RCC 7860 (cell line): ENCODE results near the gene NEU4.

Experiments used
- DNase-seq: peaks from one replicate; pipeline ENCODE4 v3.0.0-alpha.2; 2015; ENCODE audit warnings: low spot score
- FAIRE-seq: peaks from 2 replicates; lab custom pipeline; 2012; peaks lifted over from hg19 to GRCh38; lab: Jason Lieb, UNC

Gene NEU4

DNA sequence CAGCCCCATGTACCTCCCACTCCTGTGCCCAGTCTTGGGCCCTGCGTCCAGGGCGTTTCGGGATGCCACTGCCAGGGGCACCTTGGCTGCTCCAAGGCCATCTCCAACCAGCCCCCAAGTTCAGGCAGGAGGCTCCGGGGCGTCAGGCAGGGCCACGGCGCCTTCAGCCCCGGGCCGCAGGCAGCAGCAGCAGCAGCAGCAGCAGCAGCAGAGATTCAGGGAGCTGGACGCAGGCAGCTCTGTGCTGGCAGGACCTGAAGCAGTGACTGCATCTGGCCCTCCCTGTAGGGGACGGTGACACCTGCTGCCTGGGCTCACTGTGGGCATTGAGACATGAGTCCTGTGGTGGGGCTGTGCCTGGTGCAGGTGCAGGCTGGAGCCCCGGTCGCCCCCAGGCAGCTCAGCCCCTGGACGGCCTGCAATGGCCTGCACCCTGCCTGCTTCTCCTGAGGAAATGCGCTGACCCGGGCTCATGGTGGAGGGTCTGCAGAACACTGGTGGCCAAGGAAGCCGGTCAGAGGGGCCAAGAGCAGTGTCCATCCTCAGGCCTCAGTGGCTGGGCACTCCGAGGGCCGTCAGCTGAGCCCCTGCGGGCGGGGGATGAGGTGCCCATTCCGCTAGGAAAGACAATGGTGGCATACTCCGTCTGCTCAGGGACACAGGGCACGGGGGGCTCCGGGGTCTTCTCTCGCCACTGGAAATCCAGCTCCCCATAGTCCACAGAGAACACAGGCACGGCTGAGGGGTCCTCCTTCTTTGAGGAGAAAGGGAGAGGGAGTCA lies 41.7 kb downstream of the NEU4 start:
- DNase-seq, result no peak

GRCh38 chr2:241851325-241852115 lies 42.5 kb downstream of the NEU4 start:
- DNase-seq (no peak), FAIRE-seq (no peak)

More for the DNA sequence above, 41.7 kb downstream of the NEU4 start:
- FAIRE-seq, result no peak

- DNase-seq, result no peak
- FAIRE-seq, result no peak
These were observed 43.4 kb downstream of the NEU4 start for GRCh38 chr2:241852116-241852980.

GRCh38 chr2:241852981-241853631 lies 44.1 kb downstream of the NEU4 start:
- FAIRE-seq (no peak), DNase-seq (no peak)

DNA sequence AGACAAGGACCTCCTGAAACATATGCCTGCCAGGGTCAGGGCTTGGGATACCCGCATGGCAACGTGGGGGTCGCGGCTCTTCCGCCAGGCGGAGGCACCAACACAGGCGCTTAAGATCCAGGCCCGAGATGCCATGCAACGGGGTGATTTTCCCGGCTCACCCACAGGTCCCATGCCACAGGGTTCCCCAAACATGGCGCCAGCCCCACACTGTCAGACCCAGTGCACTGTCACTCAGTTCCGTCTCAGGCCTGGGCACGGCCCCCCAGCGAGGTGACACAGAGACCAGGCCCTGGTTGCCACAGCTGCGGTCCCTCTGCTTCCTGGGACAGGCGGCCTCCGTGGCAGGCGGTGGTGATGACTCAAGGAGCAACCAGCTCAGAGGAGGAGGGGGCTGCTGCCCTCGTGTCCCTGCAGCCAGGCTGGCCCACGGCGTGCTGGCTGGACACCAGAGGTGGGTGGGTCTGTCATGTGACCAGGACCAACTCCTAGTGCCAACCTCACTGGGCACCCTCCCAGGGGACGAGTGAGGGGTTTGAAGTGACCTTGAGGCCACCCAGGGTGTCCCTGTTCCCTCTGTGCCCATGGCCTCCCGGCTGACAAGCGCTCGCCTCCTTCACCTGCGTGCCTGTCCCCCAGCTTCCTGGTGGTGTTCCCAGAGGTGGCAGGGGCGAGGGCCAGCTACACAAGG lies 44.8 kb downstream of the NEU4 start:
- FAIRE-seq (no peak), DNase-seq (peak; percentile 68)

- no peak for FAIRE-seq
These were observed 45.6 kb downstream of the NEU4 start for GRCh38 chr2:241854342-241855244.

DNA sequence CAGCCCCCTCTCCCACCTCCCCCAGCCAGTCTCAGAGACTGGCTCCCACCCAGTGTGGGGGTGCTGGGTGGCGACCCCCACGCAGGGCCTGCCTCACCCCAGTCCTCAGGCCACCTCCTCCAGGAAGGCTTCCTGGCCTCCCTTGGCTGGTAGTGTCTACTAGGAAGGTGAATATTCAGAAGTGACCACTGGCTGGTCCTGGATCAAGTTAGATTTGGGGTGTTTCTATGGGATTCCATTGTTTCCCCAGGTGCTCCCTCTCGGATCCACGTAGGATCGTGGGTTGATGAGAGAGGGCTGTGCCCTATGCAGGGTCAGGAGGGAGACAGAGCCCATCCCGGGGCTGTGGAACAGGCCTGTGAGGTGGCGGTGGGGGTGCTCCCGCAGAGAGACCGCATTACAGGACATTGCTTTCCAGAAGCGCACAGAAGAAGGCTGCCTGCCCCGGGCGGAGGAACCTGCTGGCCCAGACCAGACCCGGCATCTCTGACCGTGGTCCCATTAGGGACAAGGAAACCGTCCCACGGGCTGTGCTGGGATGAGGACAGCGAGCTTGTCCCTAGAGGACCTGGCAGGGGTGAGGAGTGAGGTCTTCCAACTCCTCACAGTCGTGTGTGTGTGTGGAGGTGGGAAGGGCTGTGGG lies 46.4 kb downstream of the NEU4 start:
- FAIRE-seq (no peak), DNase-seq (no peak)

More at GRCh38 chr2:241854342-241855244, 45.6 kb downstream of the NEU4 start:
- no peak for DNase-seq

DNA sequence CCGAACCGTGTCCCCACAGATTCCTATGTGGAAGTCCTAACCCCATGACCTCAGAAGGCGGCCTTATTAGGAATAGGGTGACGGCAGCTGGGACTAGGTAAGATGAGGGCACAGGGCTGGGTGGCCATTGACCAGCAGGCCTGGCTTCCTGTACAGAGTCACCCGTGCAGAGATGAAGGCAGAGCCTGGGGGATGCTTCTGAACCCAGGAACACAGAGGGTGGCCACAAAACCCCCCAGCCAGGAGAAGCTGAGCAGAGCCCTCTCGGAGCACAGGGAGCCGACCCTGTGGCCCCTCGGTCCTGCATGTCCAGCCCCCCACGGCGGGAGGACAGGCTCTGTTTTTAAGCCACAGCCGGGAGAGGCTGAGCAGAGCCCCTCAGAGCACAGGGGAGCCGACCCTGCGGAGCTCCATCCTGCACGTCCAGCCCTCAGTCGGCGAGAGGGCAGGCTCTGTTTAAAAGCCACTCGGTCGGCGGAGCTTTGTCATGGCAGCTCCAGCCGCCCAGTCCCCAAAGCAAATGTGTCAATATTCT lies 47.0 kb downstream of the NEU4 start:
- FAIRE-seq (no peak), DNase-seq (no peak)

GRCh38 chr2:241857041-241857541 lies 48.1 kb downstream of the NEU4 start:
- FAIRE-seq, result no peak
- DNase-seq, result no peak

GRCh38 chr2:241857572-241858121 lies 48.7 kb downstream of the NEU4 start:
- no peak for DNase-seq
- FAIRE-seq, result no peak

DNA sequence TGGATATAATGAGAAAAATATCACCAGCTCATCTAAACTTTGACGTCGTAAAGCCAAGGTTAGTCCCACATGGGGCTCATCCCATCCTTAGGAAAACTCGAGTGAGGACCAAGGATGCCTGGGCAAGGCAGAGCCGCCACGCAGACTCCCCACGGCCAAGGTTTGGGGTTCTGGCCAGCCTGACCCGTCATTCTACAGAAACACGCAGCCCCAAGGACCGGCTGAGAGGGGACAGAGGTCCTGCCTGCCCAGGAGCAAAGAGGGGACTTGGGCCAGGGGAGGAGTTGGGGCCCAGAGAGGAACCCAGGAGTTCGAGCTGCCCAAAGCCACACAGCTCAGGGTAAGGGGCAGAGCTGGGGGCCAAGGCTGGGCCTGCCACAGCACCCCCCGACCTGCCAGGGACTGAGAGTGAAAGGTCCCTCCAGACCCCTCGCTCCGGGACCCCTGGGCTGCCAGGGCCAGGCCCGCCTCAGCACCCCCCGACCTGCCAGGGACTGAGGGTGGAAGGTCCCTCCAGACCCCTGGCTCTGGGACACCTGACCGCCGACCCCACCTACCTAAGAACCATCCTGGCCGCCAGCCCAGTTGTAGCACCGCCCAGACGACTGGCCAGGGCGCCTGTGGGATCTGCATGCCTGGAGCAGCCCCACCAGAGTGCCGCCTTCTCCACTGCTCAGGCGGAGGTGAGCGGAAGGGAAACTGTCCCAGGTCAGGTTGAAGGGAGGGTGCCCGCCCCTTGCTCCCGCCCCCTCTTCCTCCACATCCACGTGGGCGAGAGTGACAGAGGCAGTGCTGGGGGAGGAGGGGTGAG lies 49.4 kb downstream of the NEU4 start, which contains the start of gene PDCD1:
PDCD1 (minus strand) TSS at position 689 of the 811 bp plus-strand sequence; CDS start at position 633, 56 bp downstream.
- DNase-seq (no peak), FAIRE-seq (no peak)

DNA sequence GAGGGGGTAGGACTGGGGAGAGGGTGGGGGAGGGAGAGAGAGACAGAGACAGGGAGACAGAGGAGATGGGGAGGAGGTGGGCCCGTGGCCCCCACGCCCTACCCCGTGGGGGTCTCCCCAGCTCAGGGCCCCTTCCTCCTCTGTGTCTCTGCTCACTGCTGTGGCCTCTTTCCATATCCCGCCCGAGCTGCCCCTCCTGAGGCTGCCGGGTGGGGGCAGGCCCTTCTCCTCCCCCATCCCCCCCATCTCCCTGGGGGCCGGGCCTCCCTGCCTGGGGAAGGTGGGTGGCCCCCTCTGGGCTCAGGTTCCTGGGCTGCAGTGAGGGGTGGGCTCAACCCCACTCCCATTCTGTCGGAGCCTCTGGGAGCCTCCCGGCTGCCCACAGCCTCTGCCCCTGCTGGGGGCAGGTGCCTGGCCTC lies 50.0 kb downstream of the NEU4 start:
- FAIRE-seq, result no peak
- DNase-seq, result no peak

DNA sequence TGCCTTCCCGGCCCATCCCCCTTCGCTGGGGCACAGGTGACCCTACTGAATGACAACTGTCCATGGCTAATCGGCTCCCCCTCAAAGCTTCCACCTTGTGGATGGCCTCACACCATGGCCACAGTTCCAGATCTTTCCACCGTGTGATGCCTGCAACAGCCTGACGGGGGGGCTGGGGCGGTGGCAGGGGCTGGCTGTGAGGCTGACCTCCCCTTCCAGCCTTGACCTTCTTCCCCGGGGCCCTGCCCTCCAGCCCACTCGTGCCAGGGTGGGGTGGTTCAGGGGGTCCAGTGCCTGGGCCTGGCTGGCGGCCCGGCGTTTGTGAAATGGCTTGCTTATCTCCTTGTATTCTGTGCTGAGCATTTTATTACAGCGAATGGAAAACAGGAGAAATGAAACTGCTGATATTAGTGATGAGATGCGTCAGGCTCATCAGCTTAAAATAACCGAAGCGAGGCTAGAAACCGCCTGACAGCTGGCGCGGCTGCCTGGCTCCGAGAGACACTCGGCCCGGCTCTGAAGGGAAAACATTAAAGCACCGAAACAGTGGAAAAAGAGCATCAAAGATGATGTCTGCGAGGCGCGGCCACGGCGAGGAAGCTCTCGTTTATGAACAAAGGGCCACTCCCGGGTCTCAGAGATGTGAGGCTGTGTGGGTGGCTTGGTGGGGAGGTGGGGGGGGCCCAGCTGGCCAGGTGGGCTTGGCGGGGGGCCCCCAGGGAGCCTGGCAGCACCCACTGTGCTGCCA lies 50.6 kb downstream of the NEU4 start:
- FAIRE-seq, result no peak
- DNase-seq, result no peak

GRCh38 chr2:241860184-241861078 lies 51.4 kb downstream of the NEU4 start:
- FAIRE-seq, result no peak
- no peak for DNase-seq

DNA sequence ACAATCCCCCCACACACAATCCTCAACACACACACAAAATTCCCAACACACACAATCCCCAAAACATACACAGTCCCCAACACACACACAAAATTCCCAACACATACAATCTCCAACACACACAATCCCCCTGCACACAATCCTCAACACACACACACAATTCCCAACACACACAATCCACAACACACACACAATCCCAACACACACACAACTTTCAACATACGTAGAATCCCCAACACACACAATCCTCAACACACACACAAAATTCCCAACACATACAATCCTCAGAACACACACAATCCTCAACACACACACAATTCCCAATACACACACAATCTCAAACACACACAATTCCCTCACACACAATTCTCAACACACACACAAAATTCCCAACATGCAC lies 52.3 kb downstream of the NEU4 start:
- no peak for FAIRE-seq

More for the DNA sequence above, 52.3 kb downstream of the NEU4 start:
- DNase-seq, result no peak
